Medulla oblongata (tissue), 1 donor: Measurements from ENCODE around the gene DSP.

Source experiments
- DNase-seq: peaks from one replicate; pipeline ENCODE4 v3.0.0-alpha.2; 2015; ENCODE audit errors: extremely low spot score

The DSP gene

DNA sequence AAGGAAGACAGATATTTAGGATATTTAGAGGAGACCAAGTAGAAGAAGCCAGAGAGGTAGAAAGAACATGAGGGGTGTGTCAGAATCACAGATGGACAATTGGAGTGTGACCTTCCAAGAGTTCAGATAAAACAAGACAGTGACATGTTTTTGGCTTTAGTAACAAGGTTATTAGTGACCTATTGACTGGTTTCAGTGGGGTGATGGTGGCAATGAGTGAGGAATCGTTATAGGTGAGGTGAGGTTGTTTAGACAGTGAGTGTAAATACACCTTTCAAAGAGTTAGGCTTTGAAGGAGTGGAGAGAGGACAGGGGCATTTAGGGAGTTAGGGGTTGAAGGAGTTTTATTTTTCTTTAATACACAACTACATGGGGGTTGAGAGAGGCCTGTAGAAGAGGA, 51.8 kb downstream of the DSP start:
- DNase-seq: no peak

DNA sequence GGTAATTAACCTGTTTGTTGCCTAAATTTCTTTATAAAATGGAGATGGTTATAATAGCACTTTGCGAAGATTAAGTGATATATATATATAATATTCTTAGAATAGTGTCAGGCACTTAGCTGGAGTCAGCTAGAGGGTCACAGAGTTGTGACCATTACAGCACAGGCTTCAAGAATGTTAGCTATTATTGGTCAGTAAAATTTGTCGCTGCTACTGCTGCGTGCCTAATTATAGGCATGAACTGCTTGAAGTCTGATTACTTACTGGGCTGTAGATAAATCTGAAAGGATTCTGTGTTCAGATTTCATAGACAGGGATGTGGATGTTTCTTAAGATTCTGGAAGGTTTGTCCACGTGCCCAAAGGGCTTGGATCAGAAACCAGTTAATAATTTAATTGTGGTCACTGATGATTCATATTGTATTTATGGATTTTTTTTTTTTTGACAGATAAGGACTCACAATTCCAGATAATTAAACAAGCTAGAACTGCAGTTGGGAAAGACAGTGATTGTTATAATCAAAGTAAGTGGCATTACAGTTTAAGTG, 53.2 kb downstream of the DSP start:
- no peak for DNase-seq

DNA sequence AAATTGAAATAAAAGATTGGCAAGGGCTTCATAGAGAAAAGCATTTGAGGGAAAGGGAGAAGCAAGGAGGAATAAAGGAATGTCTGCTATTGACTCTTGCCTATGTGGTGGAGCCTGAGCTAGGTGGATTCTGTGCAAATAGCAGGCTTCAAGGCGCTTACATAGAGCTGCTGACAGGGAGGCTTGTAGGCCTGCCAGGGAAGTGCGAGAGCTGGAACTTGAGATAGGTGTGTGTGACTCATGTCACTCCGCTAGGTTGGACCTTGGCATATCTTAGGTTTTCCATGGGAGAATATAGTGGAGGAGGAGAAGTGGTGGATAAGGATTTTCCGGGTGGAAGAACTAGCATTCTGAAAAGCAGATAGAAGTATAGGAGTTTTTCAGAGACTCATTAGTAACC, 62.5 kb downstream of the DSP start:
- no peak for DNase-seq

DNA sequence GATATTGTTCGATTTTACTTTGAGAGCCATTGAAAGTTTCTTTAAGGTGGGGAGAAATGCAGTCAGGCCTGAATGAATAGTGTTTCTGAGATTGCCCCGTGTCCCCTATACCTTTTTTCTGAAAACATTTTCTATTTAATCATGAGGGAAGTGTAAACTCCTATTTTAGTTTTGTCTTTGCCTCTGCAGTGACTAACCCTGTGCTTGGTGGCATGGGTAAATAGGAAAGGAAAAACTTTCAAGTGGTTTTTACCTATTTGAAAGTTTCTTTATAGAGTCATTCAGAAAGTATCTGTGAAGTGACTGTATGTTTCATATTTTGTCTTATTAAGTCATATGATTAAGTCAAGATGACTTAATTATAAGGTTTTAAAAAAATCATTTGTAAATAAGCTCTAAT, 63.0 kb downstream of the DSP start:
- no peak for DNase-seq

DNA sequence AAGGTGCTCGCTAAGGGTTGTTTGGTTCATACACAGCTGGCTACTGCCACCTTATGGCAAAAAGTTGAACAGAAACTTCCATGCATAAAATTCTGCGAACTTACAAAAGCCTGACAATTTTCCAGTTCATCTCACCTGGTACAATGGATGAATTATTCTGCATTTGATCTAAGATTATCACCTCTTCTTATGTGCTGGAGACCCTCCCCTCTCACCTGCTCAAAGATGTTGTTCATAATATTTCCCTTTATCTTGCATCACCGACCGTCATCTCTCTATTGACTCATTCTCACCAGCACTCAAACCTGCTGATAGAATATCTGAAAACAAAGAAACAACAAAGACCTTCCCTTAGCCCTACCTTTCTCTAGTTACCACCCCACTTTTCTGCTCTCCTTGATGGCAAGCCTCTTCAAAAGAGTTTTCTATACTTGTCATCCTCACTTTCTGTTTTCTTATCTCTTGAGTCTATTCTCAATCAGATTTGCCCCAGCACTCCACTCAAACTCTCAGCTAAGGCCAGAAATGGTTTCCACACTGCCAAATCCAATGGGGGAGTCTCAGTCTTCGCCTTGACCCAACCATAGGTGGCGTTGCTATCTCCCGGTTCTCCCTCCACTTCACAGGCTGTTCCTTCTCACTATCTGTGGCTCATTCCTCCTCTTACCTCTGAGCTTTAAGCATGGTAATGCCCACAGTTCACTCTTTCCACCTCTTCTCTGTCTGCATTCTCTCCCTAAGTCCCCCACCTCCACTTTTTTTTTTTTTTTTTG, 74.3 kb downstream of the DSP start:
- peak; percentile 69 for DNase-seq

DNA sequence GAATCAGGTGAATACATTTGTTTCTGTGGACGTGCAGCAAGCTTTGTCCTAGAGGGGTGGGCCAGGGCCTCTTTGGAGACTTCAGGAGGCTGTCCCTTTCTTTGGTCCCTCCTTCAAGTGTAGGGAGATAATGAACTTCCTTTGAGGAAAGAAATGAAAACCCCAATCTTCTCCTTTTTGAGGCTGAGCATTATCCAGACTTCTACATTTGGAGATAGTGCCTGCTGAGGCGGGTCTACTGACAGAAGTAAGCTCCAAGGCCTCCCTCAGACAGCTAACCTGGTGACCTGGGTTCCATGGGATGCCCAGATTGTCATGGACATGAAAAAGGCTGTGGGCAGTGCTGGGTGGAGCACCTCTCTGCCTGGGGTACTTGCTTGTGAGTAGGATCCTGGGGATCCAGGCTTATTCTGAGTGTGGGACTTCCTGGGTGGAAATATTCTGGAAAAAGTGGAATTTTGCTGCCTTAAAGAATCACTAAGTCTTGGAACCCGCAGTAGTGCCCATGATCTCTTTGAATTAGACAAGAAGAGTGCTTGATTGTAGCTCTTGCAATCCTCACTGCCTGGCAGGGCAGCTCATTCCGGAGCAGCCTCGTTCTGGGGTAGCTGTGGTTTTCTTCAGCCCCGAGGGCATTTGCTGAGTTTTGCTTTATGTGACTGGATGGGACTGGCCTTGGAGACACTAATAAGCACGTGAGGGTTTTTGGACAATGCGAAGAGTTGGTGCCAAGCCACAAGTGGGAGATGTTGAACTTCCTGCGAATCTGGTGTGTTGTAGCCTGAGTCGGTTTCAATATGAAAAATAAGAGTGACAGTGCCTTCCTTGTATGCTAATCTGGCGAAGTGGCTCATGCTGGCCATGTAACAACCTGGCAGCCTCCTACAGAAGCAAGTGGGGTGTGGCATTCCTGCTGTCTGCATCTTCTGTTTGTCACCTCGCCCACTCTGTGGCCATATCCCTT, 76.6 kb downstream of the DSP start:
- peak; percentile 71 for DNase-seq

DNA sequence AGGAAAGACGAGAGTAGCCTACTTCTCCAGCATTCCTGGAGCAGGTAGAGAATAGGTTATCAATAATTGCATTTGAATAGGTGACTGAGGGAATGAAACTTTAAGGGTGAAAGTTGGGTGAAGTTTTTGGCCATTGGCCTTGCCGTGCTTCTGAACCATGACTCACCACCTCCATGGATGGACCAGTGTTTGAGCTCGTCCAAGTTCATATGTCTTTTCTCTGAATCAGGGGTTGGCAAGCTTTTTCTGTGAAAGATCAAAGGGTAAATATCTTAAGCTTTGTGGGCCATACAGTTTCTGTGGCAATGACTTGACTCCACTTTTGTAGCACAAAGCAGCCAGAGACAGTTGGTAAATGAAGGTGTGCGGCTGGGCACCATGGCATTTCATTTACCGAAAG, 80.3 kb downstream of the DSP start:
- no peak for DNase-seq

DNA sequence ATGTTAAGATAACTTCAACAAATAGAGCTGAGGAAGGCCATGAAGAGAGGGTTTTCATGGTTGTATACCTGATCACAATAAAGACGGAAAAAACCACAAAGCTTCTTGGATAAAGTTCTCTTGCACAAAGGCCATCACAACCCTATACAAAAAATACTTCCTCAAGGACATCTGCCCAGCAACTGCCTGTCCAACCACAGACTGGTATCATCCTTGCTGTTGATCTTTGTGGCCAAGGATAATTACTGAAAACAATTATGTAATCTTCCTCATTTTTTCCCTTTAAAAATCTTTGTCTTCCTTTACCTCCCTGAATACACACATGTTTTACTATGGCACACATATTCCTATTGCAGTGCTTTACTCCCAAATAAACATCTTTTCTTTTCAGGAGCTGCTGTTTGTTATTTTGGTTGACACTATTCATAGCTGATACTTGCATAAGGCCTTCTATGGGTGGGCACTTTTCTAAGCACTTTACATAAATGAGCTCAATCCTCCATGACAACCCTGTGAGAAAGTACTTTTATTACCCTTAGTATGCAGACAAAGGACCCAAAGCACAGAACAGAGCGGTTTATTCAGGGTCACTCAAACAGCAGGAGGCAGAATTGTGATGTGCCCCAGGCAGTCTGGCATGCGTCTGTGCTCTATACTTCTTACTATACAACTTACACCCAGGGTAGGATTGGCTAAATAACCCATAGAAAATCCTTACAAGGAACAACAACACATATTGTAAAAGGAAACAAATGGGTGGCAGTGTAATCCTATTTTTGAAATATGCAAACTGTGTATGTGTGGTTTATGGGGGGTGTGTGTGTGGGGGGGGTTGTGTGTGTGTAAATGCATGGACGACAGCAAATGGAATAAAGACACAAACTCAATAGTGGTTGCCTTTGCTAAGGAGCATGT, 83.6 kb downstream of the DSP start:
- DNase-seq: no peak

DNA sequence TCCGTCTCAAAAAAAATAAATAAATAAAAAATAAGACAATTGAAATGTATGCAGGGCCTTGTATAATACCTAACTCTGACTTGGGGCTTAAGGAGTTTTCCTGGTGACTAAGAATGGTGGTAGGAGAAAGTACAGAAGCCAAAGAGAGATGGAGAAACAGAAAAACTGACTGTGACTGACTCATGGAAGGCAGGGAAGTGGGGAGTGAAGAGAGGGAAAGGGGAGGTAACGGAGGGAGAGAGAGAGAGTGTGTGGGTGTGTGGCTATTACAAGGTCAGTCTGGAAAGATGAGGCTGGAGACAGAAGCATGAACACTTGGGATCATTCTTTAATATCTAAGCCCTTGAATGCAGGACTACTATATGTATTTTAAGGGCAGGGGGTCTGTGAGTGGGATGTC, 87.0 kb downstream of the DSP start:
- no peak for DNase-seq

DNA sequence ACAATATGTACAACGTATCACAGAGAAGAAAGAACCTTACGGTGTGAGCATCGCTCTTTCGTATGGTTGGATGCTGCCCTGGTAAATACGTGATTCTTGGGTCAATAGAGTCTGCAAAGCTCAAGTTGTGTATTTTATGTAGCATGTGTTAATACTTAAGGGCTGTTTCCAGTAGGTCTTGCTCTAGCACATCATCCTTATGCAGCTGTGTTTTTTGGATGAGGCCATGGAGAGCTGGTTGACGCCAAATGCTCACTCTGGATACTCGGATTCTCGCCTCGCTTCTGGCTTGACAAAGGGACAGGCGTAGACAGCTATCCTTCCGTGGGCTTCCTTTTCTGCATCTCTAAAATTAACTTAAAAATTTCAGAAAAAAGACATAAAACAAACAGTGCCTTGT, 87.4 kb downstream of the DSP start:
- DNase-seq: no peak

DNA sequence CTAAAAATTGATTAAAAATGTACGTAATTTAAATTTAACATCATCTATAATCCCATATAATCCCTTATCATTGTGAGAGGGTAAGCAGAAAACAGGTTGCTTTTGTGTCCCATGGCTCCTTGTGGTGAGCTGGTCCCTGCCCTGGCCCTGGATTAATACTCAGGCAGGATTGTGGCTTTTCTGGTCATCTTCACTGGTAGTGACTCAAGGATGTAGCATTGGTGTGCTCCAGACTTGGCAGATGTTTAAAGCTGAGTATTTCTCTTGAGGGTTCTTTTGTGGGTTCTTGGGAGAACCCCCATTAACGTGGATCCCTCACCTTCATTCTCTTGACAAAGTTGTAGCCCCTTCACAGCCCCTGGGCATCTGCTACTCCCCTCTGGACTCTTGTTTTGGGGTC, 87.8 kb downstream of the DSP start:
- DNase-seq: no peak

DNA sequence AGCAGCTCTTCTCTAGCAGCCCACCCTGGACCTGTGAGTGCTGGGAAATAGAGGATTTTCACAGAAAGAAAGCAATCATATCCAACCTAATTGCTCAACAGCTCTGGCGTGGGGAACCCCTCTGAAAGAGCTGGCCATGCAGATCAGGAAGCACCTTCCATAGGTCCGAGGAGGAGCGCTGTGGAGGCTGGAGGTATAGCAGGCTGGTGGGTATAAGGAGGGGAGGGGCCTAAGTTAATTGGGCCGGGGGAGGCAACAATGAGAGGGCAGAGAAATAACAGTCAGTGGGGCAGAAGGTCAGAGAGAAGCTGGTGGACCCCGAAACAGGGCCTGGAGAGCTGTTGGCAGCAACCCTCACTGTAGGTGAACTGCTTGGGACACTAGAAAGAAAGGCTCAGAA, 89.3 kb downstream of the DSP start:
- no peak for DNase-seq

DNA sequence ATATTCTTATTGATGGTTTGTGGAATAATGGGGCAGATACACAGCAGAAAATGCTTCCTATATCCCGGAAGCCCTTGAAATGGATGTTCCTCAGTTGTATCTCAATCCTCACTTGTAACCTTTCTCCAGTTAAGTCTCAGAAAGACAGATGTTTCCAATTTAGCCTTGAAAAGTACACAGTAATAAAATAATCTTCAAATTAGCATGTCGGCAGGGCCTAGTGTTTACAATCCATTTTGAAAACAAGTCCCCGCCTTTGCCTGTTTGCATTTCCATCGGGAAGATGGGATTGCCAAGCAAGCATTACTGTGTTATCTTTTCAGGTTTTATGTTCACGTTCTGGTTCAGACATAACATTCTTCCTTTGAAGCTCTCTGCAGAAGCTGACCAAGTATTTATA, 90.0 kb downstream of the DSP start:
- DNase-seq: no peak

DNA sequence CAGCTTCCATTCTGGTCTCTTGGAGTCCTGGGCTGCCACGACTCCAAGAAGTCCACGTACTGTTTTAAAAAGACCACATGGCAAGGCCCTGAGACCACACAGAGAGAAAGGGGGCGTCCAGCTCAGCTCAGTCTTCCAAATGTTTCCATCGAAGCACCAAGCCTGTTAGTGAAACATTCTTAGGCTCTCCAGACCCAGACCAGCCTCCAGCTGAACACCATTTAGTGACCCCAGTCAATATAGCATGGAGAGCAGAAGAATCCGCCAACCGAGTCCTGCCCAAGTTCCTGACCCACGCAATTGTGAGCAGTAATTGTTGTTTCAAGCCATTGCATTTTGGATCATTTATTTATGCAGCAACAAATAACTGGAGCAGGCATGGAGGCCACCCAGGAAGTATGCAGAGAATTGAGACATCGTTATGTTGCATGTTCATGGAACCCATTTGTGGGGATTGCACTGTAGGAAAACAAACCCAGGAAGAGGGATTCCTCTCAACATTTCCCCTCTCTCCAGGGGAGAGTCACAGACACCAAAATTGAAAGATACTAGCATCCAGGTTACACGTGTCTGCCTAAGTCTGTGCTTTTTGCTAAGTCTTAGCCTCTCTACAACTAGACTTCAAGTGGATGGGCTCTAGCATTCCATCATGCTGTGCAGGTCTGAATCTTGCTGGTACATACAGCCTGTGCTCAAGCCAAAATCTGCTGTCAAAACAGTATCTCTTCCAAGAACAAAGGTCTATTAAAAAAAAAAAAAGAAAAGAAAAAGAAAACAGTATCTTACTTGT, 91.2 kb downstream of the DSP start:
- DNase-seq: no peak

DNA sequence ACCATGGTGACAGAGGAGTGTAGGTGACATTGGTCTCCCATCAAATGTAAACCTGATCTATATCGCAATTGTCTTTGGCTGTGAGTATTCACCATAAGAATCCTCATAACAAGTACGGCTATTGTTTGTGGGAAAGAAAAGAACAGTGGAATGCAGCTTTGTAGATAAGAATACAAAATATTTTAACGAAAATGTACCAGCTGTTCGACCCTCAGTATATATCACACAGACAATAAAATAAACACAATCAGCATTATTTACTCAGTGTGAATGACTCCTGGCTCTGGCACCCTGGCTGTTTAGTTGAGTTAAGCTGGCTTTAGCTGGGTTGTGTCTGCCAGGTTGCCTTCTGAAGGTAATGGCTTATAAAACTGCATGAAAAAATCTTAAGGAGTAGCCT, 91.9 kb downstream of the DSP start:
- no peak for DNase-seq

DNA sequence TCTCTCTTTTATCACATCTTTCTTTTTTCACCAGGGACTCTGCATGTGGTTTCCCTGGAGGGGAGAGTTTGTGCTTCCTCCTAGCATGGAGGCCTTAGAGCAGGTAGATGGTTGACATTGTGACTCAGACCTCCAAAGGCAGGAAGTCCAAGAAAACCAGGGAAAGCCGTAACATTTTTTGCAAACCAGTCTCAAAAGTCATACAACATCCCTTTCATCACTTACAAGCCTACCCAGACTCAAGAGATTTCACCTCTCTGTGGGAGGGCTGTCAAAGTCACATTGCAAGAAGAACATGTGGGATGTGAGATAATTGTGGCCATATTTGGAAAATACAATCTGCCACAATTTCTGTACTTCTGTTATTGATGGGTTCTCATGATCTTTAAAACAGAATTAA, 94.7 kb downstream of the DSP start:
- DNase-seq: no peak
